ENCODE results near the gene NPAS3.

- TF ChIP-seq CTCF (IDR thresholded peaks at IDR 0.05) (no peak), ZFX (IDR thresholded peaks at IDR 0.05; ENCODE audit: borderline replicate concordance) (no peak)
Measured at GRCh38 chr14:33207467-33208017, 268.9 kb downstream of the NPAS3 start.

All from 22Rv1 (cell line).